Eye (tissue), 1 donor: ENCODE results near the gene DENND2D.

Experiments
- DNase-seq: peaks from one replicate; pipeline ENCODE4 v3.0.0-alpha.2; 2015

DENND2D gene

DNA sequence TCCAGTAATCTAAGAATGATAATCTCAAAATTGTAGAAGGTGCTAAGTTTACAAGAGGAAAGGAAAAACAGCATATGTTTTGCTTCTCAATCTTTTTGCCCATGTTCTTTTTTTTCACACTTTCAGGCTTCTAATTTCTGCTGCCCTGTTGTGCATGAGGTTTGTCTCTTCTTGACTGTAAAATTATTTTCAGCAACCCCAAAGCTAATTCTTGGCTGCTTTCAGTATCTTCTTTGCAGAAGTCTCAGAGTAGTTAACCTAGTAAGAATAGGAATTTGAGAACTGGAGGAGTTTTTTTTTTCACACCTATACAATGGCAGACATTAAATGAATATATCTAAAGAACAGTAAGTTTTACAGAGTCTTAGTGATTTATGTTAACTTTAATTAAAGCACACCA lies 26.4 kb downstream of the DENND2D start:
- no peak for DNase-seq

DNA sequence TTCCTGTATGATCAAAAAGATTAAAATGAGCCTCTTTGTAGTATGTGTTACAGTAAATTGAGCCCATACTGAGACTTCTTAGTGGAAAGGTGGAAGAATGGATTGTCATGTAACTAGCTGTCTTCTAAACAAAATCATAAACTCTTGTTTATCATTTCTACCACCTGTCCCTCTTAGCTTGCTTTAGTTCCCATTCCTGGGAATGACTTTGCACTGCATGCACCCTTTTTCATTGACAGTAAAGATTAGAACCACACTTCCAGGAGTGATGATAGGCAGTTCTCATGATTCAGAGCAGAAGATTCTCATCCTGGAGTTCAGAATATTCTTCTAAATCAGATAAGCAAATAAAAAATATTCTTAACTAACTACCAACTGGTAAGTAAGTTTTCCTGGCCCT lies 28.0 kb downstream of the DENND2D start:
- no peak for DNase-seq

DNA sequence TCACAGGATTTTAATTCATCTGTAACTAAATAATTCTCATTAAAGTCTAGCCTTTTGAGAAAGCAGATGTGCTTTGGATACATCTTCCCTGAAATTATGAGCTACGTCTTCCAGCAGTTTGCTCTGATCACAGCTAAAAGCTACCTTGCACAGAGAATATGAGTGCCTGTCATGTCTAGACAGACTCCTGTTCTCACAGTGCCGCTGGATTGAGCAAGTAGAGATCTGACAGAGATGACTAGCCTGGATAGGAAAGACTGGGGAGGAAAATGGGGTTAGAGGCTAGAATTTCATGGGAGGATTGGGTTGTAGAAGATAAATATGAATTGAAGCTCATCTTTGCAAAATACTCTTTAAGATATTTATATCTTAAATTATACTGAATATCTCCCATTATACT lies 36.3 kb downstream of the DENND2D start:
- DNase-seq = no peak

DNA sequence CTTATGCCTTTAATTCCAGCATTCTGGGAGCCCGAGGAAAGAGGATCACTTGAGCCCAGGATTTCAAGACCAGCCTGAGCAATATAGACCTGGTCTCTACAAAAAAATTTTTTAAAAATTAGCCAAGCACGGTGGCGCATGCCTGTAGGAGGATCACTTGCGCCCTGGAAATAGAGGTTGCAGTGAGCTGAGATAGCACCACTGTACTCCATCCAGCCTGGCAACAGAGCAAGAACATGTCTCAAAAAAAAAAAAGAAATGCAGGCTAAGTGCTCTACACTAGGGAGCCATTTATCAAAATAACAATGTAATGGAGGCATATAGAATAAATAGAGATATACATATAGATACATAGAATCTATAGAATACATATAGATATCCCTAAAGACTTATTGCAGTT lies 37.1 kb downstream of the DENND2D start:
- no peak for DNase-seq

DNA sequence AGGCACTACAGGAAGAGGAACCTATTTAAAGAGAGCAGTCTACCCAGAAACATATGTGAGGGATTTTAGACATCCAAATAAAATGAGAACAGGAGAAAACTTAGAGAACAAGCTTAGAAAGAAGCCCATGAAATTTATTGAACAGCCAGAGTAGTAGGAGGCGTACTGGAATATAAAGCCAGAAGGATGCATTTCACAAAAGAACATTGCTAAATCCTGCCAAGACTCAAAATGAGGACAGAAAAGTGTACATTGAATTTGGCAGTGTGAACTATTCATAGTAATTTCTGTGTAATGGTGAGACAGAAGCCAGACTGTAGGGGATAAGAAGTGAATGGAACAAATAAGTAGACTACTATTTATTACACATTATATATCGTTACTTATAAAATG lies 38.0 kb downstream of the DENND2D start:
- DNase-seq = no peak

DNA sequence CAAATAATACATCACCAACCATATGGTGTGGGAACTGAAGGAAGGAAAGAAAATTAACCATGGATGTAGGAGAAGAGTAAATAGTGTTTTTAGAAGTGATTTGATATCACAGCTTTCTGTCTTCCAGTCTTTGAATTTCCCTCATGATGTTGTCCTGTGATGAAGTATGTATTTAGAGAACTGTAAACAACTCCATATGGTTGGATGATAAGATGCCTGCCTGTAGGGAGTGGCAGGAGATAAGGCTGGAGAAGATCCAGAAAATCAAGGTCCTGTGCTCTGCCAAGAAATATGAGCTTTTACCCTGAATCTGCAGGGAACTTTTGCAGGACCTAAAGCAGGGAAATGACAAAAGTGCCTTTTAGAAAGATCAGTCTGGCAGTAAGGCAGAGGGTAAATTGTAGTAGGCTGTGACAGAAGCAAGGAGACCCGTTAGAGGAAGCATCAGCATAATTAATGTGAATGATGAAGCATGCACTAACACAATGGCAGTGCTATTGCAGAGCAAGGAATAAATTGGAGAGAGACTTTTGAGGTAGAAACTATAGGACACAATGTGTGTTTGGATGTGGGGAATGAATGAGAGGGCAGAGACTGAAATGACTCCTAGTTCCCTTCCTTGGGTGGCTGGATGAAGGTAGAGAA lies 38.5 kb downstream of the DENND2D start:
- peak; percentile 9 for DNase-seq

DNA sequence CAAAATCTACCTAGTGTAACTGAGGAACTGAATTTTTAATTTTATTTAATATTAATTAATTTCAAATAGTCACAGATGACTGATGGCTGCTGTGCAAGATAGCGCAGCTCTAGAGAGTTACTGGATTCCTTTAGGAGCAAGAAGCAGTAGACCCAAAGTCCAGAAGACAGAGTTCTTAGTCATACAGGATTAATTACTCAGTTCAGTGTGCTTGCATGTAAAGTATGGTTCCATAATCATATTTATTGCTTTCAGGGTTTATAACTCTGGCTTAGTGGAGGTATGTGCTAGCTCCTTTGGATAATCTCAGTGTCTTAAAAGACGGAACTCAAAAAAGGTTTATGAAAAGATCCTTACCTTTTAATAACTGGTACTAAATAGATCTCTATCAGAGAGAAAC lies 43.0 kb downstream of the DENND2D start:
- DNase-seq = no peak

DNA sequence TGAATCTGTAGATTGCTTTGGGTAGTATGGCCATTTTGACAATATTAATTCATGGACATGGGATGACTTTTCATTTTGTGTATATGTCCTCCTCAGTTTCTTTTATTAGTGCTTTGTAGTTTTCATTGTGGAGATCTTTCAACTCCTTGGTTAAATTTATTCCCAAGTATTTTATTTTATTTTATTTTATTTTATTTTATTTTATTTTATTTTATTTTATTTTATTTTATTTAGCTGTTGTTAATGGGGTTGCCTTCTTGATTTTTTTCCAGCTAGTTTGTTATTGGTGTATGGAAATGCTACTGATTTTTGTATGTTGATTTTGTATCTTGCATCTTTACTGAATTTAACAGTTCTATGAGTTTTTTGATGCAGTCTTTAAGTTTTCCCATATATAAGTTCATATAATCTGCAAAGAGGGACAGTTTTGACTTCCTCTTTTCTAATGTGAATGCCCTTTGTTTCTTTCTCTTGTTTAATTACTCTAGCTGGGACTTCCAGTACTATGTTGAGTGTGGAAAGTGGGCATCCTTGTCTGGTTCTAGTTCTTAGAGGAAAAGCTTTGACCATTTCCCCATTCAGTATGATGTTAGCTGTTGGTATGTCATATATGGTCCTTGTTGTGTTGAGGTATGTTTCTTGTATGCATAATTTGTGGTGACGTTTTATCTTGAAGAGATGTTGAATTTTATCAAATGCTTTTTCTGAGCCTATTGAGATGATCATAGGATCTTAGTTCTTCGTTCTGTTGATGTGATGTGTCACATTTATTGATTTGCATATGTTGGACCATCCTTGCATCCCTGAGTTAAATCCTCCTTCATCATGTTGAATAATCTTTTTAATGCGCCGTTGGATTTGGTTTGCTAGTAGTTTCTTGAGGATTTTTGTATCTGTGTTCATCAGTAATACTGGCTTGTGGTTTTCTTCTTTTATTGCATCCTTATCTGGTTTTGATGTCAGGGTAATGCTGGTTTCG lies 46.1 kb downstream of the DENND2D start:
- DNase-seq = no peak

DNA sequence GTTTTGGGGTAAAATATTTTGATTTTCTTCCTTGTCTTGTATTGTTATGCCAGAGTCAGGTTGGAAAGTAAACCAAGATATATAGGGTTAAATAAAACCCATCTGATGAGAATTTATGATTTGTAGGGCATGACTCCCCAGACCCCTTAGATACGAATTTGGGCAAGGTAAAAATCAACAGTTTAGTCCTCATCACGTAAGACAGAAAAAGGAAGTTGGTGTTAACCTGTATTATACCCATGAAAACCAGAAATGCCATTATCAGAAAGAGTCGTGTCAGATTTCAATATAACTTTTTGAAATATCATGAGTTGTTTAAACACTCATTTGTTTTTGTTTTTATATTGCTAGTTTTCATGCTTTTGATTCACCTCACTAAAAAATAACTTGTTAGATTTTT lies 48.6 kb downstream of the DENND2D start:
- DNase-seq = no peak

DNA sequence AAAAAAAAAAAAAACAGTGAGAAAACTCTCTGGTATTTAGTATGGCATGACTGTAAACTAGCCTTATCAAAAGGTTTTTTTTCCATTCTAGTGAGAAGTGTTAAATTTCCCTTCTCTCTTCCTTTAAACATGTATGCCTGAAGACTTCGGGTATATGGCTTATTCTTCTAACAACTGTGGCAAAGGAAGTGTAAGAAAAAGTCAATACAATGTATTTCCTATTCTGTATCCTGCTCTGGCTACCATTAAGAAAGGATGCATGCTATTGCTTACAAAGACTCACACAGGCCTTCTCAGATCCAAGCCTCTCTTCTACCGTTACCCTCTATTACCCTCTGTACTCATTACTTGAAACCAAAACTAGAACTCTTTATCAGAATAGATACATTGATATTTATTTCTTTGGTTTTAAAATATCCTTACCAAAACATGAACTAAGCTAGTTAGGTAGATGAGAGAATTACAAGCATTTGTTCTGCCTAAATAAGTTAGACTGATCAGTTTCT lies 52.0 kb downstream of the DENND2D start:
- no peak for DNase-seq

DNA sequence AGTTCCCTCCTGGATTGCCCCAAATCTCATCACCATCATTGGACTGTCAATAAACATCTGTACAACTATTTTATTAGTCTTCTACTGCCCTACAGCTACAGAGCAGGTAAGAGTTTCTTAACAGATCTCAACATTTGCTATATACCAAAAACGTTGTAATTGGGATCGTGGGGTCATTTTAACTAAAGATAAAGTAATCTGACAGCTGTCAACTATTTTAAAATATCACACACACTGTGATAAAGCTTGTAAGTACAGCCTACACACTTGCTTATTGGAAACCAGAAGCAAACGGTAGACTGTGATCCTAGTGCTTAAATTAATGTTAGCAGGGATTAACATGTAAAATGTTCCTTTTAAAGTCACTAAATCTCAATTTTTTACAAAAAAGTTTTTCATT lies 52.5 kb downstream of the DENND2D start:
- DNase-seq = no peak

DNA sequence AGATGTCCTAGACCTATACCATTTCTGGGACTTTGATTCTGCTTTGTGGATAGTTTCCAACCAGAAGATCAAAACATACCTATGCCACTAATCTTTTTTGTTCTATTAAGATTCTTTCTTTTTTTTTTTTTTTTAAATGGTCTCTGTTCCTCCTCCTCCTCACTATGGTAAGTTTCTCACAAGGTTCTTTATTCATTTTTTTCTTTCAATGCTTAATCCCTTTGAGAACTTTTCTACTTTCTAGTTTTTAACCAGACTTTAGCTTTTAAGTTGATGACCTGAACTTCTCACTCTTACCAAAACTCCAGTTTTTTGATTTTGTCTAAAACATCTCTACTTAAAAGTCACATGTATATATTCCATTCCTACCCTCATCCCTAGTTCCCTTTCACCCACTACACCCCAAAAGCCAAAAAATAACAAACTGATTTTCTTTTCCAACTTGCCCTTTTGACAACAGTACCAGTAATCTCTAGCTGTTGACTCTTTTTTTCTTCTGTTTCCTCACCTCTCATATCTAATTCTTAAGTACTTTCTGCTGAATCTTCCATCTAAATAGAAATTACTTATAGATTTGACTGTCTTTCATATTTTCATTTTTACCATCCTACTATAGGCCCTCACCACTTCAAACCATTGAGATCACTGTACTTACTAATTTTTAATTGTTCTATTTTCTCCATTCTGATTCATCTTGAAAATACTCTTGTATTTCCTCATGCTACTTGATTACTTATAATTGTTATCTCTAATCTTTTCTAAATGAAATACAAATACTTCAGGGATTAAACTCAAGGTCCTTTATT lies 54.3 kb downstream of the DENND2D start:
- no peak for DNase-seq

DNA sequence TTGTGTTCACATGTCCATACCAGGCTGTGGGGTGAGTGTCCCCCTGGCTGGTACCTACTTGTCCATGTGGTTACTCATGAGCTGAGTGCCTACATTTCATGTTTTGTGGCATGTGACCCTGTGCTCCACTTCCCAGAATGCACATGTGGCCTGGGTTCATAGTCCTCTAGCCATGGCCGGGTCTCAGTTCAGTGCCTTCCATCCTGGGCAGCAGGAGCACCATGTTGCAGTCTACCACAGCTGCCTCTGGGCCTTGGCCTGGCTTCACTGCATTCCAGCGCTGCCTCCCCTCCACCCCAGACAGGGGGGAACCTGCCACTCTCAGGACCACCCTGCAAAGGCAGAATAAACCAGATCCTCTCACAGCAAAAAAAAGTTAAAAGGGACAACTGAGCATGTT lies 54.9 kb downstream of the DENND2D start:
- no peak for DNase-seq

DNA sequence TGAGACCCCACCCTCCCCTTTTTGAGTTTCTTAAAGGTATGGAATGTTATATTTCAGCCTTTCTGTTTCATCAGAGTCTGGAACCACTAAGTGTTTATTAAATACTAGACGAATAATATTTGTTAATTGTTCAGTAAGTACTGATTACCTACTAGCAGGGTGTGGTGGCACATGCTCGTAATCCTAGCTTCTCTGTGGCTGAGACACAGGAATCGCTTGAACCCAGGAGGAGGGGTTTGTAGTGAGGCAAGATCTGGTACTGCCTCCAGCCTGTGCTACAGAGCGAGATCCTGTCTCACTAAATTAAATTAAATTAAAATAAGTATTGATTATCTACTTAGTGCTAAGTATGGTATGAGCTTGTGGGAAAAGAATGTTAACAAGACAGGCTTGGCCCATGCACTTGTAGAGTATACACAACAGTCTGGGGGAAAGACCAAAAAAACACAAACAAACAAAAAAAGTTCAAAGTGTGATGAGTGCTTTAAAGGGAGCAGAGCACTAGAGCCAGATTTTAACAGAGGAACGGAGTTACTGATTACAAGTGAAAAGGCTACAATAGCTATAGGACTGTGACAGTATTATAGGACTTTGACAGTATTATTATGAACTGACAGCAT lies 58.0 kb downstream of the DENND2D start:
- DNase-seq = no peak

DNA sequence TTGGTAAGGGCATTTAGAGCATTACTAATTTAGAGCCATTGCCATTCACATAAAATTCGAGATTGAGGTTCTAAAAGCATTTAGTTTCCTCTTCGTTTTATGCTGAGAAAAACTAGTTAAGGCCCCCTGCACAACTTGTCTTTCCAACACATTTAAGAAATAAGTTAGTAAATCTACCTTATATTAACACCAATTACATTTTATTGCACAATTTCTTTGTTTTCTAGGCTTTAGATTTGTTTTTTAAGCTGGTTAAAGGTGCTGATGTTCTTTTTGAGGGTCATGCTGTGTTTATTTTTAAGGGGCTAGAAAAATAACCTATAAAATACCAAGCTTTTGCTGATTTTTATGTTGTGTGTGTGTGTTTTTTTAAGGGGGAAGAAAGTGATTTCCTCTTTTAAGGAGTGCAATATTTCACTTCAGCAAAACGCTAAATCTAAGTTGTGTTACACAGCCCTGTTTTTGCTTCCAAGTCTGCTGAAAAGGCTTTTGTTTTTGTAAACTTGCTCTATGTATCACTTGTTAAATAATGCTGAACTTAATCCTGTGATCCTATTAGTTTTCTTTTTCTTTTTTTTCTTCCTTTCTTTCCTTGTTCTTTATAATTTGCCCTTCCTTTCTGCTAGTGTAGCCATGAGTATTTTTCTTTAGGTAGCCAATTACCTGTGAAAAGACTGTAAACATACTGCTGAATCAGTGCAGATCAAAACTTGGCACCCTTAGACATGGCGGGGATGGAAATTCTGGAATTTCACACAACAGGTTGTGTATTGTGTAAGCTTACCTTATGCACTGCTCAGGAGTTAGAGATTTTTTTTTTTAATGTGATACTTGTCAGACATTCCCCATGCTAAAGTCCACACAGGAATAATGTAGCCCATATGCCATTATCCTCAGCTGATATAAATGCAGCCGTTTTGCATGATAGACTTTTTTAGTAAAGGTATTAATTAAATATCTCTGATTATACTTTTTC lies 58.9 kb downstream of the DENND2D start:
- no peak for DNase-seq

DNA sequence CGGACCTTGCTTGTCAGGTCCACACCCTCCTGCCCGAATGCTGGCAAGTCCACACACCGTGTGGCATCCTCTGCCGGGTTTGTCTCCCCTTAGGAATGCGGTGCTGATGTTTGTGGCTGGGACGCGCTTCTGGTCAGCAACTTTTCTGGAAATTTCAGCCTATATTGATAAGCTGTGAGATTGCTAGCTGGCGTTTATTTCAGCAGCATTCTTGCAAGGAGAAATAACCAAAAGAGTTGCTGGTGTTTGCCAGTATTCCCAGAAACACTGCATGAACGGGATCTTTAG lies 59.8 kb downstream of the DENND2D start:
- DNase-seq = no peak

DNA sequence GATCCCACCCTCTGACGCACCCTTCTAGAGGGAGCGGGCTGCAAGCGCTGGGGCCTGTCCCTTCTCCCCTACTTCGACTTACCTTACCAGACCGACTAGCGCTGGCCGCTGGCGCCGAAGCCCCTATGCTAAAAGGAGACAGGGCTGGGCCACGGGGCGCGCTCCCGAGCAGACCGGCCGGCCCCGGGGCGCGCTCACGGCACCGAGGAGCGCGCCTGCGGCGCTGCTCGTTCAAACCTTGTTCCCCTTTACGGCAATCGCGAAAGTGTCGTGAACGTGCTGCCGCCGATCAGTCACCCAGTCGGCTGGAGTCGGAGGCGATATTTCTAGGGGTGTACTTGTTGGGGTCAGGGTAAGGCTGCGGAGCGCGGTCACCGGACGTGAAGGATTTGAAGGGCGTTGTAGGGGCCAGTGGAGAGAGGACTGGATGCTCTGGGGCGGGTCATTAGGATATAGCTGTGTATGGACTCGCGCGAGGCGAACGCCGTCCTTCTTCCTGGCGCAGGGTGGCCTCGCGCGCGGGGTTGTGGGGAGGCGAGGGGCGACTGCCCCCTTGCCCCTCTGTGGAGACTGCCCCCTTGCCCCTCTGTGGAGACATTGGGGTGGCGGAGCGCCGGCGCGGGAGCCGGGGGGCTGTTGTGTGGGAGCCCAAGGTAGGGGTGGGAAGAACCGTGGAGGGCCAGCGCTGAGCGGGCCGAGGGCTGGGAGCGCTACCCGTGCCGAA lies 60.3 kb downstream of the DENND2D start, which contains the start of the genes CEPT1 and DRAM2:
Gene CEPT1 (plus strand): TSS at position 268 of the 724 bp plus-strand sequence. CDS start 7,492 bp downstream, outside the sequence.
Gene DRAM2 (minus strand): TSS at position 138 of the 724 bp plus-strand sequence. CDS start 8,539 bp downstream, outside the sequence.
- DNase-seq = peak; percentile 99

DNA sequence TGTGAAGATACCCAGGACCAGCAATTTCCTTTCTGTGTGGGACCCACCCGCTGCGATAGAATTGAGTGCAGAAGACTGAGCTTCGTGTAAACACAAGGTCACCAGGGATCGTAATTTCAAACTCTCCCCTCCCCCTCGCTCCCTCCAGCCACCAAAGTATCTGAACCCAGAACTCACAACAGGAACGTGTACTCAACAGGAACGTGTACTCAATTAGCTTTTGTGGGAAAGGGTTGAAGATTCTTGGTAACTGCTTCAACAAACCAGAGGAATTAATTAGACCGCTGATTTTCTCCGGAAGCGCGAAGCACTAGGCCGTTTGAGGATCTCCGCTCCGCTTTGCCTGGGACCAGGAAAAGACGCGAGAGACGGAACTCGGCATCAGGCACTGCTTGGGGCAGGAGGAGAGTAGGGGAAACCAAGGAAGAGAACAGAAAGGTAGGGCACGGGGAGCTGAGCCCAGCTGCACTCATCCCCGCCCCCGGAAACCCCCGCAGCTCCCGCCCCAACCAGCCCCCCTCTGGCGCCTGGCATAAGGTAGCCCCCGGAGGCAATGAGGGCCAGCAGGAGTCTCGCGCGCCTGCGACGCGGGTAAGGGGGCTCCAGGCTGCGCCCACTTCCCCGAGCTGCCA lies 61.0 kb downstream of the DENND2D start:
- peak; percentile 94 for DNase-seq
